ENCODE measurements around the gene NARF.

The NARF gene

GRCh38 chr17:82441691-82442487 lies 16.7 kb upstream of the NARF start:
- H3K27me3 ChIP-seq (ENCODE audit: insufficient read depth, low read depth) = no peaks in the 10 kb centered on the region
- H3K27ac ChIP-seq = no peak overlapping the region
- H3K9ac ChIP-seq = no peak overlapping the region
- no peaks in the 10 kb centered on the region for H4K20me1 ChIP-seq (ENCODE audit: insufficient read depth)
- H3K79me2 ChIP-seq (ENCODE audit: insufficient read depth, low read depth) = peaks cover 10% of the 10 kb centered on the region; the same call in 1 of the 2 replicates
- no peak overlapping the region for H2AFZ ChIP-seq (ENCODE audit: low read depth)
- no peaks in the 10 kb centered on the region for H3K36me3 ChIP-seq (ENCODE audit: insufficient read depth)
- no peak overlapping the region for H3K4me2 ChIP-seq
- no peak overlapping the region for H3K4me3 ChIP-seq (IDR thresholded peaks at IDR 0.05; ENCODE audit: insufficient read depth, low read depth, low read length)
- no peaks in the 10 kb centered on the region for H3K4me1 ChIP-seq (ENCODE audit: low read depth, poor library complexity, severe bottlenecking)
- TF ChIP-seq CTCF (conservative IDR thresholded peaks at IDR 0.05; ENCODE audit: low read depth, low read length) = no peak

- no peak for TF ChIP-seq CTCF (conservative IDR thresholded peaks at IDR 0.05; ENCODE audit: low read depth, low read length)
- Histone ChIP-seq H3K27me3 (ENCODE audit: insufficient read depth, low read depth) (no peaks in the 10 kb centered on the region), H3K4me2 (no peak overlapping the region), H3K9ac (no peak overlapping the region), H3K4me1 (ENCODE audit: low read depth, poor library complexity, severe bottlenecking) (no peaks in the 10 kb centered on the region), H4K20me1 (ENCODE audit: insufficient read depth) (no peaks in the 10 kb centered on the region), H3K4me3 (IDR thresholded peaks at IDR 0.05; ENCODE audit: insufficient read depth, low read depth, low read length) (no peak overlapping the region), H3K36me3 (ENCODE audit: insufficient read depth) (no peaks in the 10 kb centered on the region), H3K79me2 (ENCODE audit: insufficient read depth, low read depth) (peaks cover 14% of the 10 kb centered on the region; the same call in 1 of the 2 replicates), H2AFZ (ENCODE audit: low read depth) (no peak overlapping the region), H3K27ac (no peak overlapping the region)
Measured at GRCh38 chr17:82442643-82443464, 15.7 kb upstream of the NARF start.

GRCh38 chr17:82443465-82444283 lies 14.9 kb upstream of the NARF start:
- H3K4me3 ChIP-seq (IDR thresholded peaks at IDR 0.05; ENCODE audit: insufficient read depth, low read depth, low read length) = no peak overlapping the region
- H3K36me3 ChIP-seq (ENCODE audit: insufficient read depth) = no peaks in the 10 kb centered on the region
- no peak overlapping the region for H3K9ac ChIP-seq
- peaks cover 17% of the 10 kb centered on the region; the same call in 1 of the 2 replicates for H3K79me2 ChIP-seq (ENCODE audit: insufficient read depth, low read depth)
- no peak overlapping the region for H2AFZ ChIP-seq (ENCODE audit: low read depth)
- H3K27me3 ChIP-seq (ENCODE audit: insufficient read depth, low read depth) = no peaks in the 10 kb centered on the region
- no peak overlapping the region for H3K4me2 ChIP-seq
- no peak for TF ChIP-seq CTCF (conservative IDR thresholded peaks at IDR 0.05; ENCODE audit: low read depth, low read length)
- no peak overlapping the region for H3K27ac ChIP-seq
- no peaks in the 10 kb centered on the region for H4K20me1 ChIP-seq (ENCODE audit: insufficient read depth)
- H3K4me1 ChIP-seq (ENCODE audit: low read depth, poor library complexity, severe bottlenecking) = peaks cover under 1% of the 10 kb centered on the region

DNA sequence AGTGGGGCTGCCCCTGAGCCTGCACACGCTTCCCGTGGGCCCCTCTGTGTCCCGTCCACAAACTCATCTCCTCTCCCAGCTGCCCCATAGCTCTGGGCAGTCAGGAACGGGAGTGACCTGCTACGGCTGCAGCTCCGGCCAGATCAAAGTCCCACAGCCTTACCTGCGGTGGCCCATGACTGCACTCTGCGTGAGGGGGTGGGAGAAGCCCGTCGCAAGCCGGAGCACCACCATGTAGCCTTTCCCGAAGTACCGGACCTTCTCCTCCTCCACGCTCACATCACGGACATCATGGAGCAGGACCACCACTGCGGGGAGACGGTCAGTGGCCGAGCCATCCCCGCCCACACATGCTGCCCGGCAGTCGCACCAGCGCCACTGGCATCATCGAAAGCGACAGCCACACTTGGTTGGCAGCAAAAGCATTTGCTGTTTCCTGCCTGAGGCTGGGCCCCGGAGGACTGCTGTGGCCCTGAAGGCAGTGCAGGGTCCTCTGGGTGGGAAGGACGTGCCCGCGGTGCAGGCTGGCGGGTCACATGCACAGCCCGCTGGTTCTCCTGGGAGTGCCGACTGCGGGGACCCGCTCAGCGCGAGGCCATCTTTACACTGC lies 14.2 kb upstream of the NARF start:
- no peak overlapping the region for H3K9ac ChIP-seq
- no peak overlapping the region for H2AFZ ChIP-seq (ENCODE audit: low read depth)
- no peaks in the 10 kb centered on the region for H3K36me3 ChIP-seq (ENCODE audit: insufficient read depth)
- no peaks in the 10 kb centered on the region for H3K27me3 ChIP-seq (ENCODE audit: insufficient read depth, low read depth)
- H3K27ac ChIP-seq = no peak overlapping the region
- no peak for TF ChIP-seq CTCF (conservative IDR thresholded peaks at IDR 0.05; ENCODE audit: low read depth, low read length)
- no peak overlapping the region for H3K4me2 ChIP-seq
- no peak overlapping the region for H3K4me3 ChIP-seq (IDR thresholded peaks at IDR 0.05; ENCODE audit: insufficient read depth, low read depth, low read length)
- peaks cover 22% of the 10 kb centered on the region; the same call in 1 of the 2 replicates for H3K79me2 ChIP-seq (ENCODE audit: insufficient read depth, low read depth)
- no peaks in the 10 kb centered on the region for H4K20me1 ChIP-seq (ENCODE audit: insufficient read depth)
- H3K4me1 ChIP-seq (ENCODE audit: low read depth, poor library complexity, severe bottlenecking) = peaks cover 5% of the 10 kb centered on the region

All from KMS-11 (cell line).